Smooth muscle cell (in vitro differentiated cells): ENCODE data around the gene RAD23B. TPM values are rescaled to one million over a fixed set of nuclear protein-coding genes. Genes with fewer than 3 reads are reported as not detected.
A peak's percentile ranks its signal among the peaks of the same experiment; 100 is the strongest.

ENCODE experiments used
- DNase-seq: peaks from one replicate; lab custom pipeline; 2025; ENCODE audit not compliant: unreplicated experiment; lab: John Stamatoyannopoulos, UW
- H2AFZ ChIP-seq: fragments of 200-600 bp; sonication (generic); 2 replicates; pipeline ENCODE4 v1.6.0; 2016; ENCODE audit warnings: antibody characterized with exemption, low read depth, mild to moderate bottlenecking
- H3F3A ChIP-seq: fragments of 200-600 bp; sonication (generic); 2 replicates; pipeline ENCODE4 v1.6.0; 2017; ENCODE audit warnings: antibody characterized with exemption, low read depth
- H3K27ac ChIP-seq: fragments of 200-600 bp; sonication (generic); 2 replicates; pipeline ENCODE4 v1.5.1; 2016; ENCODE audit warnings: low read depth, mild to moderate bottlenecking
- H3K27me3 ChIP-seq: fragments of 200-600 bp; sonication (generic); 2 replicates; pipeline ENCODE4 v1.6.1; 2016; ENCODE audit warnings: low read depth, mild to moderate bottlenecking
- H3K36me3 ChIP-seq: fragments of 200-600 bp; sonication (generic); 2 replicates; pipeline ENCODE4 v1.5.1; 2016; ENCODE audit warnings: low read depth
- H3K4me1 ChIP-seq: fragments of 200-600 bp; sonication (generic); 2 replicates; pipeline ENCODE4 v1.5.1; 2016; ENCODE audit warnings: low read depth
- H3K4me2 ChIP-seq: fragments of 200-600 bp; sonication (generic); 2 replicates; pipeline ENCODE4 v1.6.0; 2016; ENCODE audit warnings: mild to moderate bottlenecking
- H3K4me3 ChIP-seq: fragments of 200-600 bp; sonication (generic); 2 replicates; pipeline ENCODE4 v1.5.1; 2016; ENCODE audit warnings: mild to moderate bottlenecking
- H3K79me2 ChIP-seq: fragments of 200-600 bp; sonication (generic); 2 replicates; pipeline ENCODE4 v1.6.0; 2016; ENCODE audit warnings: low read depth, mild to moderate bottlenecking
- H3K9ac ChIP-seq: fragments of 200-600 bp; sonication (generic); 2 replicates; pipeline ENCODE4 v1.6.0; 2016; ENCODE audit warnings: low read depth
- H3K9me3 ChIP-seq: fragments of 200-600 bp; sonication (generic); replicated peaks from 2 replicates; pipeline ENCODE4 v1.5.1; 2016; ENCODE audit warnings: low read depth
- H4K20me1 ChIP-seq: fragments of 200-600 bp; sonication (generic); 2 replicates; pipeline ENCODE4 v1.6.0; 2016; ENCODE audit warnings: low read depth
- CTCF ChIP-seq: fragments of 200-600 bp; sonication (generic); IDR thresholded peaks from 2 replicates; pipeline ENCODE4 v1.5.1; 2017; ENCODE audit warnings: borderline replicate concordance, mild to moderate bottlenecking, antibody characterized with exemption; ENCODE audit not compliant: insufficient read depth, poor library complexity, severe bottlenecking
- WGBS: methylation state at CpG from one replicate; pipeline ENCODE4 v1.1.7; 2016; ENCODE audit warnings: low lambda C conversion rate; 5-methylcytosine and 5-hydroxymethylcytosine counted together
- polyA plus RNA-seq: library from polyadenylated mRNA; unstranded; fragments of >200 nt; fragmentation: Nextera tagmentation; extraction: Ambion mirVana; gene quantifications from 2 replicates; pipeline ENCODE4 v1.2.1, GENCODE V29; 2016
- total RNA-seq: library from RNA; depleted of rRNA; stranded (reverse); fragments of >200 nt; gene quantifications from 2 replicates; pipeline ENCODE4 v1.2.3, GENCODE V29; 2014

Gene RAD23B
- total and polyA plus RNA-seq, 2 experiments from 2014 or later, result 11.0 to 112 TPM

GRCh38 chr9:107274096-107274495, 9.0 kb upstream of the RAD23B start:
- no peak overlapping the region for H3K4me3 ChIP-seq
- H4K20me1 ChIP-seq, result no peaks in the 10 kb centered on the region
- H3K4me1 ChIP-seq, result no peaks in the 10 kb centered on the region
- H2AFZ ChIP-seq, result no peak overlapping the region
- H3K36me3 ChIP-seq, result no peaks in the 10 kb centered on the region
- H3K79me2 ChIP-seq, result no peaks in the 10 kb centered on the region
- TF ChIP-seq CTCF, result no peak
- no peak for DNase-seq
- H3K27ac ChIP-seq, result peak overlapping the region; percentile 47
- no peak overlapping the region for H3K4me2 ChIP-seq
- no peak overlapping the region for H3K9ac ChIP-seq
- no peaks in the 10 kb centered on the region for H3K9me3 ChIP-seq
- WGBS, result 74% methylated on average over 1 of the region's 1 CpG
- H3F3A ChIP-seq, result peaks cover 8% of the 10 kb centered on the region
- no peaks in the 10 kb centered on the region for H3K27me3 ChIP-seq

- H3K4me1 ChIP-seq, result no peaks in the 10 kb centered on the region
- no peaks in the 10 kb centered on the region for H3K79me2 ChIP-seq
- no peak for TF ChIP-seq CTCF
- H2AFZ ChIP-seq, result no peak overlapping the region
- peaks cover 8% of the 10 kb centered on the region for H3F3A ChIP-seq
- no peaks in the 10 kb centered on the region for H3K27me3 ChIP-seq
- no peak overlapping the region for H3K4me2 ChIP-seq
- H3K9me3 ChIP-seq, result no peaks in the 10 kb centered on the region
- 20% methylated on average over 4 of the region's 4 CpGs for WGBS
- H3K27ac ChIP-seq, result peak overlapping the region; percentile 62
- no peaks in the 10 kb centered on the region for H4K20me1 ChIP-seq
- DNase-seq, result no peak
- H3K4me3 ChIP-seq, result no peak overlapping the region
- no peaks in the 10 kb centered on the region for H3K36me3 ChIP-seq
- no peak overlapping the region for H3K9ac ChIP-seq
Observed at GRCh38 chr9:107274953-107275422, 8.1 kb upstream of the RAD23B start.

GRCh38 chr9:107275530-107275929, 7.5 kb upstream of the RAD23B start:
- DNase-seq, result no peak
- H2AFZ ChIP-seq, result no peak overlapping the region
- 98% methylated on average over 2 of the region's 2 CpGs for WGBS
- H3K9me3 ChIP-seq, result no peaks in the 10 kb centered on the region
- H3K27ac ChIP-seq, result peak overlapping the region; percentile 62
- no peaks in the 10 kb centered on the region for H4K20me1 ChIP-seq
- H3F3A ChIP-seq, result peaks cover 8% of the 10 kb centered on the region
- H3K79me2 ChIP-seq, result no peaks in the 10 kb centered on the region
- H3K4me2 ChIP-seq, result no peak overlapping the region
- no peak for TF ChIP-seq CTCF
- H3K27me3 ChIP-seq, result no peaks in the 10 kb centered on the region
- H3K9ac ChIP-seq, result no peak overlapping the region
- no peak overlapping the region for H3K4me3 ChIP-seq
- no peaks in the 10 kb centered on the region for H3K36me3 ChIP-seq
- H3K4me1 ChIP-seq, result no peaks in the 10 kb centered on the region

- Histone ChIP-seq H2AFZ (no peak overlapping the region), H3F3A (peaks cover 8% of the 10 kb centered on the region), H3K4me1 (no peaks in the 10 kb centered on the region), H3K27me3 (no peaks in the 10 kb centered on the region), H3K9ac (no peak overlapping the region), H3K9me3 (no peaks in the 10 kb centered on the region), H3K4me3 (no peak overlapping the region), H3K36me3 (no peaks in the 10 kb centered on the region), H3K4me2 (no peak overlapping the region), H3K27ac (no peak overlapping the region), H3K79me2 (no peaks in the 10 kb centered on the region), H4K20me1 (no peaks in the 10 kb centered on the region)
- TF ChIP-seq CTCF, result no peak
- DNase-seq, result no peak
- WGBS, result 69% methylated on average over 5 of the region's 5 CpGs
Observed at GRCh38 chr9:107276966-107277710, 5.9 kb upstream of the RAD23B start.
